TTC549 (cell line): ENCODE measurements around the gene FRMPD4.
"Not testable (repeated sequence)": the region's sequence is repeated elsewhere in the genome, so short reads cannot be mapped to it uniquely, and the experiment has no call there.

Source experiments
- FAIRE-seq: peaks from 2 replicates; lab custom pipeline; 2012; peaks lifted over from hg19 to GRCh38; lab: Jason Lieb, UNC

The FRMPD4 gene

DNA sequence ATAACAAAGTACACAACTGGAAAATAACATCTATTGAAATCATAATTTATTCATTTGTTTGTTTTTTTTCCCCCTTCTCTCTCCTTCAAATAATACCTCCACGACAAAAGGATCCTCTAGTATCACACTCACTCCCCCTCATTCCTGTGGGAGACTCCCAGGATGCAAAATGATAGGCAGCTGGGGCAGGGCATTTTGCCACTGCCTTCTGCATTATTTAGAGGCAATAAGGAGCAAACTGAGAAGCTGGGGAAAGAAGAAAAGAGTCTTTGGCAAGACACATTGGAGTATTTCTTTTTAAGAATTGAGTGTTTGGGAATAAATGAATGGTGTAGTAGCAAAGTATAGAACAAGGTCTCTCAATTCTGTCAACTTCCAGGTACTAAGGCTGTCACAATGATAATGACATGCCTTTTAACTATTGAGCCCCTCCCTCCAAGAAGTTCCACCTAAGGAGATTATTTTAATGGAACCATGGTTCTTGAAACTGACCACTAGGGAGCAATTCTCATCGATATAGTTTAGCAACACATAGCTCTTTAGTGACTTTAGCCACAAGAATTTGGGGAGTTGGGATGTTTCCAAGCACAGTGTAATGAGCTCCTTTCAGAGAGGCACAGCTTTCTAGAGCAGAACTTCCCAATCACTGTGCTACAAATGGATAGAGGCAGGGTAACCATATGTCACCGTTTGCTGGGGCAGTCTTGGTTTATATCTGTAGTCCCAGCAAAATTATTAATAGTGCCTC is 303.3 kb downstream of the FRMPD4 start:
- no peak for FAIRE-seq

DNA sequence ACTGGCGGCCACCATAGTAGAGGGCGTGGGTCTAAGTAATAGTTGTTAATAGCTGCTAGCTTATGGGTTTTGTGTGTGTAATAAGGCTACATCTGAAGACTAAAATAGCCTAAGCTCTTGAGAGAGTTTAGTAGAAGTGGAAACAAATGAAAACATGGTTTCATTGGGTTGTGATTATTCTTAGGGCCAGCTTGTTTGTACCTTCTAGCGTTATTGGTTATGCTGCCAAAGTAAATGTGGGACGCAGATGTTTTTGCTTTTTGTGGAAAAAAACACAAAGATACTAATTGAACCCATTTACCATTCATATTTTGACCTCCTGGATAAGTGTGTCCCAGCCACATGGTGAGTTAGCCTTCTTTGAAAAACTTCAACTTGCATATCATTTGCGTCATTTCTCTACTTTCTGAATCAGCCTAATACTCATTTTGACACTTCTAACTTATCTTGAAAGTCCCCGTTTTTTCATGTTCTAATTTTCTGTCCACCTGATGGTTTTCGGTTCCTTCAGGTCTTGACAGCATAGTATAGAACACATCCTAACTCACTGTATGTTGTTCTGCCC is 305.3 kb downstream of the FRMPD4 start:
- no peak for FAIRE-seq

DNA sequence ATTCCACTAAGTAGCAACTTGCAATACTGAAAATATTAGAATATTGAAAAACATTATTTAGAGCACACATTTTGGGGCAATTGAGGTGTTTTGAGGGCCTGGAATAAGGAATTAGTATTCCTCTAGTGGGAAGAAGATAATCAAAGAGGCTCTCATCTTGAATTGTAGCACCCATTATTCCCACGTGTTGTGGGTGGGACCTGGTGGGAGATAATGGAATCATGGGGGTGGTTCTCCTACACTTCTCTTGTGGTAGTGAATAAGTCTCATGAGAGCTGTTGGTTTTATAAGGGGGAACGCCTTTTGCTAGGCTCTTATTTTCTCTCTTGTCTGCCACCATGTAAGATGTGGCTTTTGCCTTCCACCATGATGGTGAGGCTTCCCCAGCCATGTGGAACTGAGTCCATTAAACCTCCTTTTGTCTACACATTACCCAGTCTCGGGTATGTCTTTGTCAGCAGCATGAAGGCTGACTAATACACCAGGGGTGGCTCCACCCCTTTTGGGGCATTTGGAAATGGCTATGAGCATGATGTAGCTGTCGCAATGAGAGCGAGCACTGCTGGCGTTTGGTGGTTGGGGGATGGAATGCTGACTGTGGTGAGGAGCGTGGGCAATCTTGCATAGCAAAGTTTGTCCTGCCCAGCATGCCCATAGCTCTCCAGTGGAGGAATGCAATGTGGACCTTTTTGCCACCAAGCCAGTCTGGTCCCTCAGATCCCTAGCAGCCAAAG is 308.2 kb downstream of the FRMPD4 start:
- no peak for FAIRE-seq

DNA sequence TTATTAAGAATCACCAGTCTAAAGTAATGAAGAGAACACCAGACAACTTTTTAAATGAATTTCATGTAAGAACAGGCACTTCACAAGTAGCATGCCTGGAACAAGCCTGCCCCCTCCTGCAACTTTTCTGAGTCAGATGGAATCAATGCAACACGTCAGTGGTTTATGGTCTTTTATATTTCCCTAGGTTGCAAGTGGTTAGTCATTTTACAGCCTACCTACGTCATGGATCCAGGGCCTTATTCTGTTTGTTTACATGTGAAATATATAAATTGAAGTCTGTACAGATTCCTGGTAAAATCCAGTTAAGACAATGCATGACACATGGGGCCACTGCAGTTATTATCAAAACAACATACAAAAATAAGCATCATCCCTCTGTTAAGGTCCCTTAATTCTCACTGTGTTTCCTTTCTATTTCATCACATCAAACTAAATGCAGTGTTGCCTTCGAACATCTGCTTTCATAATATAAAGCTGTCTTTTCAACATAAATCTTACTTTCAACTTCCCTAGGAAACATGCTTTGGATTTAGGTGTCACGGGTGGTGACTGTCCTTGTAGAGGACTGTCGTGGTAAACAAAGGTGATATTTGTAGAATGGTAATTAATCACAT is 309.3 kb downstream of the FRMPD4 start:
- FAIRE-seq = no peak

DNA sequence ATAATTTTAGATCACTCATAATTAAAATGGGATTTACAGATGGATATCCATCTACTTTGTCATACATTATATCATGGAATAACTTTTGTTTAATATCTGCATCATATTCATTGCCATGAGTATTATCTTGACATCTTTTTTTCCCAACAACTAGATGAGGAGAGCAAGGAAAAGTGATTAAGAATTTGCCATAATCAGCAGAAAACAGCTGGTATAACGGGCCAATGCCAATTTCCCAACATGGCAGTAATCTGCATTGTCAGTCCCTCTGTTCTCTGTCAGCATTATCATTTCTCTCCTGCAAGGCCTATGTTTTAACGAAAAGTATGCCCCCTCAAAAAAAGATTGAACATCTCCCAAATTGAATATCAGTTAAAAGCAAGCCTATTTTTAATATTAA is 314.0 kb downstream of the FRMPD4 start:
- no peak for FAIRE-seq

DNA sequence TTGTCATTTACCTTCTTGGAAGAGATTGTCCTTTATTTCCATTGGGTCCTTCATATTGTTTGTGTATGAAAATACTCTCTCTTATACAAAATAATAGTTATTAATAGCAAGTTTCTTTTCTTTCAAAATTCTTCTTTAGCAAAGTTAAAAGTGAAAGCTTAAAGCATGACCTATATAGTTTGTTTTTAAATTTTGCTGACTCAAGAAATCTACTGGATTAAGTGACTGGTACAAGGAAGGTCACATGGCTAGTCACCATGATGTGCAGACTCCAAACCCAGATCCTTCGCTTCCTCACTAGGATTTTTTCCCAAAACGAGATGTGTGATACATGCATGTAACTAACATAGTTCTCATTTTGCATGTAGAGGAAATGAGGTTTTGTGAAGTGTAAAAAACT is 322.7 kb downstream of the FRMPD4 start:
- no peak for FAIRE-seq

DNA sequence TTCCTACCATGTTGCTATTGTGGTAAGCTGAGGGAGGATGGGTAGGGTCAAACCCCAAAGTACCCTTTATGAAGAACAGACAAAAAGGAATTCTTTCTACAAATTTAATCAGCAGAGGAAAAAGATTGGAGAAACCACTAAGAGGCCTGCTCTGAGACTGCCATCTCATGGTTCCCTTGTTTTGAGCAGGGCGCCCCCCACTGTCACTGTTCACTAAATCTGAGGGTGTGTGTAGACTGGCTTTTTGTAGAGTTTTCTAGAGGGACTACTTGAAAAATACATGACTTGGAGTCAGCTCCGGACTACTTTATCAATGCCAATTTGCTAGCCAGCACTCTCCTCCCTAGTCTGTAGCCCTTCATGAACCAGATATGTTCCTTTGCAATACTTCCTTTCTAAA is 324.8 kb downstream of the FRMPD4 start:
- FAIRE-seq = no peak

DNA sequence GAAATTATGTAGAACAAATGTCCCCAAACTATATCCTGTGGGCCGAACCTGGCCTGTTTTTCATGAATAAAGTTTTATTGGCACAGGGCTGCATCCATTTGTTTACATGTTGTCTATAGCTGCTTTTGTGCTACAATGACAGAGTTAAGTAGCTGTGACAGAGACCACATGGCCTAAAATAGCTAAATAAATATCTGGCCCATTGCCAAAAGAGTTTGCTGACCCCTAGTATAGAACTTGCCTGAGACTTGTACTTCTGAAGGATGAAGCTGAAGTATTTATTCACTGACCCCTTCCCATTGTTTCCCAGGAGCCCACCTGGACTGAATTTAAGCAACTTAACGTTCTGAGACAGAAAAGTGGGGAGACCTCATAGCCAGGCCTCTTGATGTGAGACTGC is 325.6 kb downstream of the FRMPD4 start:
- no peak for FAIRE-seq

DNA sequence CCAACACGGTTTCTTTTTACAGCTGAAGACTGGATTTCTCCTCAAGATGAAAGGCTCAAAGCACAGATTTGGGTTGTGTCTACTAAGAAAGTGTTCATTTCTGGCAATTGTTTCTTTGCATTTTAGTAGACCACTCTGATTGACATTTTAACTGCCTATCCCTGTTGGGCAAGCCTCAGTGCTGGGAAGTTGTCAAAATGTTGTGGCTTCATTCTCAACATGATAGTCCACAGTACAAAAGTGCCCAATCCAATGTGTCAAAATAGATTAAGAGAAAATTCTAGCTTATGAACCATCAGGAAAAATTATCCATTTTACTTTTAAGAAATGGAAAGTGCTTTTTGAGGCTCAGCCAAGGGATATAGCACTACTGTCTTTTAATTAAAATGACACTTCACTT is 329.0 kb downstream of the FRMPD4 start:
- no peak for FAIRE-seq

DNA sequence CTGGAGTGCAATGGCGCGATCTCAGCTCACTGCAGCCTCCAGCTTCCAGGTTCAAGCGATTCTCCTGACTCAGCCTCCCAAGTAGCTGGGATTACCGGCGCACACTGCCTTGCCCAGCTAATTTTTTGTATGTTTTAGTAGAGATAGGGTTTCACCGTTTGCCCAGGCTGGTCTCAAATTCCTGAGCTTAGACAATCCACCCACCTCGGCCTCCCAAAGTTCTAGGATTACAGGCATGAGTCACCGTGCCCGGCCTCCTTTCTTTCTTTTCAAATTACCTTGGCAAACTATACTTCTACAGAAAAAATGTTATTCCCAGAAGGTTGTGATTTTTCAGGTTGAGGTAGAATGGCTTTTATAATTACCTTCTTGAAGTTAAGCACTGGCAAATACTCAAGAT is 331.0 kb downstream of the FRMPD4 start:
- FAIRE-seq = no peak

DNA sequence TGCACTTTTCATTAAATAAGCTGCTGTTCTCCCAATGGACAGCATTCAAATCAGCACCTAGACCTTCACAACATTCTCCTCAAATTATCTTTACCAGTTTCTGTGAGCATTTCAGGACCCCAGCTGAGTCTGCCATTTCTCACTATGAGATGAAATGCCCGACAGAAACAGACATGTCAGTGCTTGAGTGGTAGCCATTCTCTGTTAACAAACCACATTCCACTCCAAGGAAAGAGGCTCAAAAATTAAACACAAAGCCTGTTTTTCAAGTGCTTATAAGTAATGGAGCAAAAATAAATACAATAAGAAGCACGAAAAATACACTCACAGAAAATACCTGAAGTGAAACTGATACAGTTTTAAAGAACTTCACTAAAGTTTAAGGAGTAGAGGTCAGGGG is 332.8 kb downstream of the FRMPD4 start:
- no peak for FAIRE-seq

DNA sequence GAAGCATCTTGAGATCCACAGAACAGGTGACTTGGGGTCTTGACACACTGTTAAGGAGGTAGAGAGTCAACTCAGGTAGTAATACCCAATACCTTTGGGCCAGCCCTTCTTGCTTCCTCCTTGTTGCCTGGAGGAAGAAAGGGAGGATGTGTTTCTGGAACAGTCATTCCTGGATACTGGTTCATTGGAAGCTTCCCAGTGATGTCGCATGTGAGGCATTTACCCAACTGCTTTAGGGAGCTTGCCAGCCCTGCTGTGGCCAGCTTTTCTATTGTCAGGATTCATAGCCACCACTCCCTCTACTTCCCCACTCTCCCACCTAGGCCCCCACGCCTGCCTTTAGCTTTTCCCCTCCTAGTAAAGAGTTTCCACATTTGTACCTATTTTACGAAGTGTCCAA is 342.7 kb downstream of the FRMPD4 start:
- no peak for FAIRE-seq

DNA sequence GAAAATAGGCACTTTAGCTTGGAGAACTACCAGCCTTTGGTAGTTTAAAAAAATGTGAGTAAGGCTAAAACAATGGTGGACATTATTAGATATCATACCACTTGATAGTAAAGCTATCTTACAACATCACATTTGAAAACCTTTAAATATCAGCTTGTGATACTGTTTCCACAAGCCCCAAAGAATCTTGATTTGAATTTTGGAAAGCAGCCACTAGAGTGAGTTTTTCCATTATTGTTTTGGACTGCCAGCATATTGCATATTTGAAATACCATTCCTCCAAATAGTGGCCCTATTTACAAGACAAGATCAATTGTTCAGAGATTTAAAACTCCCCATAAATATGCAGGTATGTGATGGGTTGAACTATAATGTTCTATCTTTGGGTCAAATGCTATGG is 349.9 kb downstream of the FRMPD4 start:
- FAIRE-seq = no peak

DNA sequence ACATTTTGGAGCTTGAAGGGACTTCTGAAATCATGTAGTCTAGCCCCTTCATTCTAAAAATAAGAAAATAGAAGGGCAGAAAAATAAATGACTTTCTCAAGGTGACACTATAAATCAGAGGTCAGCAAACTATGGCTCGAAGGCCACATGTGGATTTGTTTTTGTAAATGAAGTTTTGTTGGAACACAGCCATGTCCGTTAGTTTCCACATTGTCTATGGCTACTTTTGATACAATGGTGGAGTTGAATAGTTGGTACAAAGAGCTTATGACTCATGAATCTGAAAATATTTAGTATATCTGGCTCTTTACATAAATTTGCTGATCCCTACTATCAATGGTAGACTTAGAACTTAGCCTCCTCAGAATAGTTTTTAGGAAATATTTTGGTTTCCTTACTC is 350.5 kb downstream of the FRMPD4 start:
- no peak for FAIRE-seq

DNA sequence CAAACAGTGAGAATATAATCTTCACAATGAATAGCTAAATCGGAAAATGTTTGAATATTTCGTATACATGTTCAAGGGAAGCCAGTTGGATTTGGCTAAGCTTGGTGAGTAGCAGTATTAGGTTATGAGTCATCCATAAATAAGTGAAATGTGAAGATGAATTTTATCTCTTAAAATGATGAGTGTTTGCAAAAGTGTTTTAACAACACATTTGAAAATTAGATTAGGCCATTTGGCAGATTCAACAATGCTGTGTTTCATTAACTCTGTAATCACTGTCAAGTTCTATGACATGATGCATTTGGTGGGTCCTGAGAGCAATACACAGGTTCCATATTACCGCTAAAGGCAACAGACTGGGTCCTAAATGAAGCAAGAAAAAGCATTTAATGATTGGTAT is 351.1 kb downstream of the FRMPD4 start:
- no peak for FAIRE-seq

DNA sequence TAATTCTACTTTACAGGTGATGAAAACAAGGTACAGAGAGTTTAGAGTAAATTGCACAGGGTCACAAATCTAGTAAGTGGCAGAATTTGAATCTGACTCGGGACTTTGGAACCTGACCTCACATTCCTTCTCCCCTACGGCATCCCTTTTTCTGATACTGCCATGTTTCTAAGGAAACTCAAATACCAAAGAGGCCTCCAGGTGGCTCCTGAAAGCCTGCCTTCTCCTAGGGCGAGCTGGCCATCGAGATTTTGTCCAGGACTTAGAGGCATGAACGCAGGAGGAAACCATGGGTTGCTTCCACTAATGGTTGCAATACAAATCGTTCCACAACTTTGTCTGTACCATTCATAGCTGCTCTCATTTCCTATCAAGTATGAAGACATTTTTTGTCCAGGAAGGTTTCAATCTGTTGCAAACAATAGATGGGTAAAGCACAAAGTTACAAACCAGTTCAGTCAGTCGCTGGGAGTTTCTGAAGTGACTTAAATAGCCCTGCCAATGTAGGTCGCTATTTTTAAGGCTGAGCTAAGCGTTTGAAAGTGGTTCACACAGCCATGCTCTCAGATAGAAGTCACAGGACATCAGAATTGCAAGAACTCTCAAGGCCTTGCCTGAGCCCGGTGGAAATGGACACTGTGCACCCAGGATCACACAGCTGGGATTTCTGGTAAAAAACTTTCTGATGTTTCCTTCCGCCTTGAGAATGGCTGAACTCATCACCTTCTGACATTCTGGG is 356.3 kb downstream of the FRMPD4 start:
- no peak for FAIRE-seq

DNA sequence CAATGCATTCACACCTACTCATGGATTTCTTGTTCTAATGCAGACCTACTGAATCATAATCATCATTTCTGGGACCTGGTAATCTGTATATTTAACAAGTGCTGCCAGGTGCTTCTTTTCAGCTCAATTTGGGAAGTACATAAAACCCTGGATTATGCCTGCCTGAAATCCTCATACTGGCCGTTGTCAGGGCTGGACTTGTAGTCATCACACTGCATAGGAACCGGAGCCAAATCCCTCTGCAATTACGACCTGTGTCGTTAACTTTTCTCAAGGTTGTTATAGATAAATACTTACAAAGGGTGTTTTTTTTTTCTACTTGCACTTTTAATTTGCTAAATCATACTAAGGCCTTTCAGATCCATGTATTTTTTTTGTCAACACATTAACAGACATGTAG is 358.1 kb downstream of the FRMPD4 start:
- FAIRE-seq = no peak

DNA sequence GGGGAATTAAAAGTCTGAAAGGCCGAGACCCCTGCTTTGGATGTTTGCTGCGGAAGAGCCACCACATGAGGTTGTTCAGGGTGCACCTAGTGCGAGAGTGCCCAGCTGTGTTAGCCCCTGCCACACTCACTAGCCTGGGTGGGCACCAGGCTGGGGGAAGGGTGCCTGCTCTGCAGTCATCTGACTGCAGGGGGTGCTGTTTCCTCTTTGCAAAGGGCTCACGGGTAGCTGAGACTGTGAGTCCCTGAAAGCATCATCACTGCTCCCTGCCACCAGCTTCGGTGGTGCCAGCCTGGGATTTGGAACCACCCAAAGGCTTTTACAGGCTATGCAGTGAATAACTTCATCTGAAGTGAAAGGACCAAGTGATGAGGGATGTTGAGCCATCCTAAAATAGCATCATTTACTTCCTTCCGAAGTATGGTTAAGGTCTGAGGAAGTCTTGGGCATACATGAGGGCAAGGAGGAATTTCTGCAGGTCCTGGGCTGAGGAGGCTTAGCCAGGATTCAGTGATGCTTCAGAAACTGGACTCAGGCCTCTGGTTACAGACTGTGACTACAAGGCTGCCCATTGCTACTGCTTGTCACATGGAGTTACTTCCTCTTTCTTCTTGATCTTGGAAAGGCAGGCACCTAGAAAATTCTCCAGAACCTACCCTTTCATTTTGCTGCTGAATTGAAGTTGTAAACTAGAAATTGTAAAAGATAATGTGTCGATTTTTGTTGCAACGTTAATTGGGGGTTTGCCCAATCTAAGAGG is 359.7 kb downstream of the FRMPD4 start:
- FAIRE-seq = no peak

DNA sequence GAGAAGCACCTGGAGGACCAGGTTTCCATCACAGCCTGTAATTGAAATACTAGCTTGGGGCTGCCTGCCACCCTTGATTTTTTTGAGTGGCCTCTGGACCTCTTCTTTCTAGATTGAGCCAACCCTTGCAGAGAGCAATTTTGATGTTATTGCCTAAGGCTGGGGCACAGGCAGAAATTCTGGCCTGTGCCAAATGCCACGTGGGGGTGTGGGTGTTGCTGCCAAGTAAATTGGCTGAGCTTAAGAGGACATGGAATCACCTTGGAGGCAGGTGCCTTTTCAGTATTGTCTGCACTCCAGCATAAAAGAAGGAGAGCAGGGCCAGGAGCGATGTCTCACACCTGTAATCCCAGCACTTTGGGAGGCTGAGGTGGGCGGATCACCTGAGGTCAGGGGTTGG is 366.9 kb downstream of the FRMPD4 start:
- no peak for FAIRE-seq

DNA sequence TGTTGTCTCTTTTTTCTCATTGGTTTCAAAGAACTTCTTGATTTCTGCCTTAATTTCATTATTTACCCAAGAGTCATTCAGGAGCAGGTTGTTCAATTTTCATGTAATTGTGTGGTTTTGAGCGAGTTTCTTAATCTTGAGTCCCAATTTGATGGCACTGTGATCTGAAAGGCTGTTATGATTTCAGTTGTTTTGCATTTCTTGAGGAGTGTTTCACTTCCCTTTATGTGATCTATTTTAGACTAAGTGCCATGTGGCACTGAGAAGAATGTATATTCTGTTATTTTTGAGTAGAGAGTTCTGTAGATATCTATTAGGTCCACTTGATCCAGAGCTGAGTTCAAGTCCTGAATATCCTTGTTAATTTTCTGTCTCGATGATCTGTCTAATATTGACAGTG is 377.1 kb downstream of the FRMPD4 start:
- FAIRE-seq = not testable (repeated sequence)

DNA sequence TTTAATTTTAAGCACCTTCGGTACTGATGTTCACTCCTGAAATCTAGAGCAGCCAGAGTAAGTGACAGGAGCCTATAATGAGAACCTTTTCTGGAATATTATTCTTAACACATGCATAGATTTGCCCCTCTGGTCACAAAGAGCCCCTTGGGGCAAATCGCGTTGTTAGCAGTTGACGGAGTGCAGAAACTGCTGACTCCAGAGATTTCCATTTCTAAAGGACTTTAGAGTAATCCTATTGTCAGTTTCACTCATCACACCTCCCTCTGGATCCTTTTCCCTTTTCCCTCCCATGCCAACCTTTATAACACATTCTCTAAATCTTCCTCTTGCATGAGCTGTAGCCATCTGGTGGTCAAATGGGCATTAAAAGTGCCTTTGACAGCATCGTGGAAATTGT is 388.0 kb downstream of the FRMPD4 start:
- no peak for FAIRE-seq

DNA sequence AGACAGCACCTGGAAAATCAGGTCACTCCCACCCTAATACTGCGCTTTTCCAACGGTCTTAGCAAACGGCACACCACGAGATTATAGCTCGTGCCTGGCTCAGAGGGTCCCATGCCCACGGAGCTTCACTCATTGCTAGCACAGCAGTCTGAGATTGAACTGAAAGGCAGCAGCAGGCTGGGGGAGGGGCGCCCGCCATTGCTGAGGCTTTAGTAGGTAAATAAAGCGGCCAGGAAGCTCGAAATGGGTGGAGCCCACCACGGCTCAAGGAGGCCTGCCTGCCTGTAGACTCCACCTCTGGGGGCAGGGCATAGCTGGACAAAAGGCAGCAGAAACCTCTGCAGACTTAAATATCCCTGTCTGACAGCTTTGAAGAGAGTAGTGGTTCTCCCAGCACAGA is 399.8 kb downstream of the FRMPD4 start:
- FAIRE-seq = not testable (repeated sequence)
